ENCODE data around the gene AMPH.
"Not testable (repeated sequence)": the region's sequence is repeated elsewhere in the genome, so short reads cannot be mapped to it uniquely, and the experiment has no call there.

The AMPH gene

GRCh38 chr7:38625866-38626265 lies 5.3 kb downstream of the AMPH start:
- no peak for DNase-seq

- no peak for DNase-seq
Observed at GRCh38 chr7:38615665-38616064, 15.5 kb downstream of the AMPH start.

- DNase-seq = no peak
Observed at GRCh38 chr7:38607466-38607865, 23.7 kb downstream of the AMPH start.

GRCh38 chr7:38600741-38601140 lies 30.4 kb downstream of the AMPH start:
- no peak for DNase-seq

GRCh38 chr7:38594949-38595348 lies 36.2 kb downstream of the AMPH start:
- no peak for DNase-seq

- no peak for DNase-seq
Observed at GRCh38 chr7:38592737-38593288, 38.4 kb downstream of the AMPH start.

- DNase-seq = no peak
Observed at GRCh38 chr7:38585572-38586354, 45.4 kb downstream of the AMPH start.

GRCh38 chr7:38584443-38585210 lies 46.5 kb downstream of the AMPH start:
- DNase-seq = peak; percentile 85

- no peak for DNase-seq
Observed at GRCh38 chr7:38580485-38580884, 50.7 kb downstream of the AMPH start.

GRCh38 chr7:38574086-38574485 lies 57.1 kb downstream of the AMPH start:
- peak; percentile 64 for DNase-seq

- not testable (repeated sequence) for DNase-seq
Observed at GRCh38 chr7:38571620-38572019, 59.6 kb downstream of the AMPH start.

- DNase-seq = no peak
Observed at GRCh38 chr7:38568497-38568896, 62.7 kb downstream of the AMPH start.

GRCh38 chr7:38565289-38565688 lies 65.9 kb downstream of the AMPH start:
- no peak for DNase-seq

GRCh38 chr7:38563741-38564140 lies 67.4 kb downstream of the AMPH start:
- peak; percentile 43 for DNase-seq

- DNase-seq = peak; percentile 73
Observed at GRCh38 chr7:38561166-38561565, 70.0 kb downstream of the AMPH start.

GRCh38 chr7:38558761-38559345 lies 72.3 kb downstream of the AMPH start:
- peak; percentile 43 for DNase-seq

- no peak for DNase-seq
Observed at GRCh38 chr7:38554586-38554985, 76.6 kb downstream of the AMPH start.

- DNase-seq = no peak
Observed at GRCh38 chr7:38550836-38551235, 80.3 kb downstream of the AMPH start.

- no peak for DNase-seq
Observed at GRCh38 chr7:38548605-38549004, 82.6 kb downstream of the AMPH start.

GRCh38 chr7:38546763-38547162 lies 84.4 kb downstream of the AMPH start:
- no peak for DNase-seq

GRCh38 chr7:38545977-38546376 lies 85.2 kb downstream of the AMPH start:
- no peak for DNase-seq

- DNase-seq = peak; percentile 74
Observed at GRCh38 chr7:38542156-38542555, 89.0 kb downstream of the AMPH start.

GRCh38 chr7:38541440-38541839 lies 89.7 kb downstream of the AMPH start:
- DNase-seq = no peak
